Caco-2 (cell line): ENCODE data around the gene SLC25A5. TPM values are rescaled to one million over a fixed set of nuclear protein-coding genes. Genes with fewer than 3 reads are reported as not detected.

Experiments
- BruUV-seq: library from RNA; stranded (reverse); fragments of 400-500 nt; replicated peaks from 2 replicates; lab custom pipeline; 2021; lab: Mats Ljungman, UMichigan
- CTCF ChIA-PET: fragments of 300-600 bp; sonication (Branson Sonifier 250); formaldehyde crosslinking; loops from one replicate; lab custom pipeline; 2022; ENCODE audit warnings: antibody characterized with exemption; lab: Charles Lee
- POLR2A ChIA-PET: fragments of 300-600 bp; sonication (Branson Sonifier 250); formaldehyde crosslinking; loops from one replicate; lab custom pipeline; 2022; ENCODE audit warnings: antibody characterized with exemption; lab: Charles Lee
- DNase-seq, 2 experiments: peaks; one replicate each; pipeline versions ENCODE4 v3.0.0 to v3.0.0-alpha.2; 2020 to 2022
- H3K27me3 ChIP-seq: replicated peaks from 2 replicates; pipeline ENCODE4 v1.6.0; 2011; ENCODE audit warnings: low read length; ENCODE audit not compliant: control insufficient read depth, insufficient read depth
- H3K36me3 ChIP-seq: 2 replicates; pipeline ENCODE4 v1.5.1; 2011; ENCODE audit warnings: low read length; ENCODE audit not compliant: control insufficient read depth, insufficient read depth
- H3K4me1 ChIP-seq: fragments of 250-450 bp; sonication (Bioruptor Pico); 2 replicates; pipeline ENCODE4 v1.5.1; 2020; ENCODE audit warnings: mild to moderate bottlenecking
- H3K4me3 ChIP-seq: 2 replicates; pipeline ENCODE4 v1.5.1; 2011; ENCODE audit warnings: low read depth, mild to moderate bottlenecking, control low read depth, low read length
- H3K9me3 ChIP-seq: fragments of 250-450 bp; sonication (Bioruptor Pico); 2 replicates; pipeline ENCODE4 v1.5.1; 2020; ENCODE audit warnings: mild to moderate bottlenecking, moderate library complexity
- H3K27ac Mint-ChIP-seq: one replicate; pipeline ENCODE4 v1.8.0; 2022; ENCODE audit warnings: mixed read lengths; ENCODE audit not compliant: unreplicated experiment
- H3K27me3 Mint-ChIP-seq: one replicate; pipeline ENCODE4 v1.8.0; 2022; ENCODE audit warnings: mixed read lengths; ENCODE audit not compliant: insufficient read depth, unreplicated experiment
- H3K36me3 Mint-ChIP-seq: one replicate; pipeline ENCODE4 v1.8.0; 2022; ENCODE audit warnings: mild to moderate bottlenecking, mixed read lengths; ENCODE audit not compliant: insufficient read depth, unreplicated experiment
- H3K4me1 Mint-ChIP-seq: one replicate; pipeline ENCODE4 v1.8.0; 2022; ENCODE audit warnings: low read depth, mixed read lengths; ENCODE audit not compliant: unreplicated experiment
- H3K4me3 Mint-ChIP-seq: one replicate; pipeline ENCODE4 v1.8.0; 2022; ENCODE audit warnings: mild to moderate bottlenecking, moderate library complexity, mixed read lengths; ENCODE audit not compliant: unreplicated experiment
- H3K9me3 Mint-ChIP-seq: one replicate; pipeline ENCODE4 v1.8.0; 2022; ENCODE audit warnings: mixed read lengths; ENCODE audit not compliant: unreplicated experiment
- CTCF ChIP-seq, 2 experiments: fragments of 200-600 bp in 1 of 2; IDR thresholded peaks; 1 replicate in 1 of 2; 2 replicates in 1 of 2; pipeline versions ENCODE4 v1.5.1 to v1.8.0; 2011 to 2022; ENCODE audit warnings: antibody characterized with exemption in 1 of 2, control low read depth in 1 of 2, inconsistent platforms in 1 of 2, low read depth in 1 of 2, low read length in 1 of 2, mild to moderate bottlenecking in 1 of 2, moderate library complexity in 1 of 2; ENCODE audit not compliant: insufficient read depth in 1 of 2, severe bottlenecking in 1 of 2, unreplicated experiment in 1 of 2
- intact Hi-C: fragments of 100-400 bp; cut with micrococcal nuclease; formaldehyde crosslinking; loops from one replicate; pipeline ENCODE4 v1.10.0; 2022; ENCODE audit not compliant: unreplicated experiment
- total RNA-seq: library from RNA; stranded (reverse); gene quantifications from 2 replicates; pipeline ENCODE4 v1.2.3, GENCODE V29; 2022

The SLC25A5 gene
- total RNA-seq, 1 experiment from 2014 or later: 416 TPM

- H3K9me3 ChIP-seq: no peaks in the 10 kb centered on the region
- H3K36me3 ChIP-seq: no peaks in the 10 kb centered on the region
- H3K4me3 ChIP-seq: no peak overlapping the region
- H3K27me3 Mint-ChIP-seq: no peaks in the 10 kb centered on the region
- intact Hi-C loops: loop anchor here (1.0 to 10.0 kb wide), 5 partner anchors 59 to 263 kb away; partner anchors contain the start of genes NKRF, SOWAHD and UBE2A
- H3K27me3 ChIP-seq: no peaks in the 10 kb centered on the region
- no peaks in the 10 kb centered on the region for H3K4me1 ChIP-seq
- H3K4me1 Mint-ChIP-seq: peaks cover 13% of the 10 kb centered on the region
- BruUV-seq: no TSS peak
- POLR2A ChIA-PET: no interaction called here
- CTCF ChIA-PET: interaction anchor here (0.6 to 1.6 kb wide), 5 partner anchors 47 to 366 kb away, joined by 3 to 7 read pairs (median 4); no protein-coding TSS in a partner anchor
- H3K36me3 Mint-ChIP-seq: no peaks in the 10 kb centered on the region
- DNase-seq: peak in 1 of 2 experiments; percentile 51
- no peaks in the 10 kb centered on the region for H3K9me3 Mint-ChIP-seq
- peak; percentile 59 to 79 for TF ChIP-seq CTCF (IDR thresholded peaks at IDR 0.05; ENCODE audit: insufficient read depth in 1 of 2, low read depth in 1 of 2, low read length in 1 of 2, severe bottlenecking in 1 of 2, unreplicated experiment in 1 of 2)
- H3K27ac Mint-ChIP-seq: no peak overlapping the region
- H3K4me3 Mint-ChIP-seq: no peak overlapping the region
These were observed 48.0 kb downstream of the SLC25A5 start for GRCh38 chrX:119516157-119516702.

- Mint-ChIP-seq H3K36me3 (no peaks in the 10 kb centered on the region), H3K27ac (no peak overlapping the region), H3K9me3 (no peaks in the 10 kb centered on the region), H3K4me3 (no peak overlapping the region), H3K4me1 (peaks cover 13% of the 10 kb centered on the region), H3K27me3 (no peaks in the 10 kb centered on the region)
- no peaks in the 10 kb centered on the region for H3K9me3 ChIP-seq
- no peaks in the 10 kb centered on the region for H3K27me3 ChIP-seq
- no peak for DNase-seq
- no peak overlapping the region for H3K4me3 ChIP-seq
- POLR2A ChIA-PET: no interaction called here
- TF ChIP-seq CTCF (IDR thresholded peaks at IDR 0.05; ENCODE audit: insufficient read depth in 1 of 2, low read depth in 1 of 2, low read length in 1 of 2, severe bottlenecking in 1 of 2, unreplicated experiment in 1 of 2): no peak
- no peaks in the 10 kb centered on the region for H3K36me3 ChIP-seq
- H3K4me1 ChIP-seq: no peaks in the 10 kb centered on the region
- intact Hi-C loops: loop anchor here (10.0 kb wide), 2 partner anchors 86 to 236 kb away; partner anchors contain the start of genes NKRF and SOWAHD
- BruUV-seq: no TSS peak
- CTCF ChIA-PET: interaction anchor here (0.7 to 1.1 kb wide), 2 partner anchors 11 to 23 kb away, joined by 3 read pairs; no protein-coding TSS in a partner anchor
These were observed 50.1 kb downstream of the SLC25A5 start for GRCh38 chrX:119518371-119518770.

Other genes with a start within 250 kb of the SLC25A5 start
- 103 and 107 TPM in 2 replicates for gene PGRMC1, start 232.2 kb upstream of the SLC25A5 start, total RNA-seq
- gene SLC25A43, start 69.1 kb upstream of the SLC25A5 start, total RNA-seq: 13.4 and 14.4 TPM in 2 replicates
- 22.7 and 29.2 TPM in 2 replicates for gene STEEP1, start 97.0 kb downstream of the SLC25A5 start, total RNA-seq
- 49.6 and 52.9 TPM in 2 replicates for gene UBE2A, start 106.1 kb downstream of the SLC25A5 start, total RNA-seq
- gene NKRF, start 138.0 kb downstream of the SLC25A5 start, total RNA-seq: 14.4 and 16.6 TPM in 2 replicates
- gene SEPTIN6, start 224.7 kb downstream of the SLC25A5 start, total RNA-seq: 11.1 and 12.1 TPM in 2 replicates